GM12878 (cell line): ENCODE data around the gene PRKN. TPM values are rescaled to one million over a fixed set of nuclear protein-coding genes. Genes with fewer than 3 reads are reported as not detected.

Experiments
- ATAC-seq: fragments of 200-7000 bp; cut with Tn5 transposase; 3 replicates; pipeline ENCODE4 v1.9.1; 2020; ENCODE audit warnings: mild to moderate bottlenecking, moderate library complexity
- BruUV-seq: library from RNA; stranded (reverse); fragments of 400-500 nt; replicated peaks from 2 replicates; lab custom pipeline; 2021; lab: Mats Ljungman, UMichigan
- CTCF ChIA-PET: fragments of 300-600 bp; sonication (Branson Sonifier 250); formaldehyde crosslinking; extraction: SDS; loops from one replicate; lab custom pipeline; 2021; ENCODE audit warnings: inconsistent platforms; lab: Yijun Ruan, JAX
- POLR2A ChIA-PET: fragments of 350-600 bp; formaldehyde crosslinking; extraction: SDS; loops from one replicate; lab custom pipeline; 2021; ENCODE audit warnings: inconsistent platforms; lab: Charles Lee
- RAD21 ChIA-PET: fragments of 300-600 bp; sonication (Branson Sonifier 250); formaldehyde crosslinking; loops from one replicate; lab custom pipeline; 2023; ENCODE audit warnings: antibody characterized with exemption; ENCODE audit not compliant: unreplicated experiment; lab: Charles Lee
- SMC1A ChIA-PET: fragments of 300-600 bp; sonication (Branson Sonifier 250); formaldehyde crosslinking; loops from one replicate; lab custom pipeline; 2023; ENCODE audit not compliant: unreplicated experiment, uncharacterized antibody; lab: Charles Lee
- DNase-seq: peaks from one replicate; pipeline ENCODE4 v3.0.0-alpha.2; 2011; ENCODE audit warnings: low read depth, low spot score
- FAIRE-seq: peaks from 3 replicates; lab custom pipeline; 2011; peaks lifted over from hg19 to GRCh38; lab: Jason Lieb, UNC
- H2AFZ ChIP-seq: 2 replicates; pipeline ENCODE4 v1.6.0; 2011; ENCODE audit warnings: low read depth, low read length, control low read depth; ENCODE audit not compliant: control insufficient read depth
- H3K27ac ChIP-seq: 2 replicates; pipeline ENCODE4 v1.5.1; 2011; ENCODE audit warnings: control low read depth; ENCODE audit not compliant: control insufficient read depth, insufficient read depth
- H3K27me3 ChIP-seq, 2 experiments: replicated peaks in 1 of 2; 2 replicates each; pipeline versions ENCODE4 v1.6.0 to v1.6.1; 2011; ENCODE audit warnings: low read length in 1 of 2; ENCODE audit not compliant: control insufficient read depth in 2 of 2, insufficient read depth in 2 of 2
- H3K36me3 ChIP-seq, 2 experiments: 2 replicates each; pipeline ENCODE4 v1.5.1; 2011; ENCODE audit warnings: low read length in 1 of 2; ENCODE audit not compliant: control insufficient read depth in 2 of 2, insufficient read depth in 2 of 2
- H3K4me1 ChIP-seq: 2 replicates; pipeline ENCODE4 v1.6.1; 2011; ENCODE audit warnings: mild to moderate bottlenecking, low read length, moderate library complexity, mixed read lengths; ENCODE audit not compliant: control insufficient read depth, insufficient read depth
- H3K4me2 ChIP-seq: 2 replicates; pipeline ENCODE4 v1.6.0; 2011; ENCODE audit warnings: control low read depth; ENCODE audit not compliant: control insufficient read depth, insufficient read depth
- H3K4me3 ChIP-seq: fragments of 200-600 bp; sonication (generic); 2 replicates; pipeline ENCODE4 v1.5.1; 2016
- H3K79me2 ChIP-seq: 2 replicates; pipeline ENCODE4 v1.6.0; 2011; ENCODE audit warnings: low read length; ENCODE audit not compliant: control insufficient read depth, insufficient read depth
- H3K9ac ChIP-seq: 2 replicates; pipeline ENCODE4 v1.8.0; 2011; ENCODE audit warnings: low read length, control low read depth, mixed read lengths; ENCODE audit not compliant: control insufficient read depth, insufficient read depth
- H3K9me3 ChIP-seq: replicated peaks from 3 replicates; pipeline ENCODE4 v1.5.1; 2011; ENCODE audit warnings: mild to moderate bottlenecking, low read length; ENCODE audit not compliant: control insufficient read depth, insufficient read depth
- H4K20me1 ChIP-seq: 2 replicates; pipeline ENCODE4 v1.6.0; 2011; ENCODE audit not compliant: control insufficient read depth, insufficient read depth
- ETV6 ChIP-seq, 2 experiments: fragments of 450-650 bp in 1 of 2; IDR thresholded peaks in 1 of 2; conservative IDR thresholded peaks in 1 of 2; 2 replicates each; pipeline ENCODE4 v1.6.1; 2014; ENCODE audit warnings: antibody characterized with exemption in 1 of 2, borderline replicate concordance in 1 of 2, low read depth in 1 of 2, mild to moderate bottlenecking in 1 of 2, moderate library complexity in 1 of 2
- GATAD2B ChIP-seq: fragments of 450-650 bp; conservative IDR thresholded peaks from 2 replicates; pipeline ENCODE4 v1.6.1; 2017; ENCODE audit warnings: low read depth, mild to moderate bottlenecking, moderate library complexity
- KLF5 ChIP-seq: fragments of 450-650 bp; IDR thresholded peaks from 2 replicates; pipeline ENCODE4 v1.6.1; 2014; ENCODE audit warnings: mild to moderate bottlenecking; ENCODE audit not compliant: partially characterized antibody
- MTA3 ChIP-seq: IDR thresholded peaks from 2 replicates; pipeline ENCODE4 v1.6.1; 2012; ENCODE audit warnings: low read length, inconsistent platforms, borderline replicate concordance
- NBN ChIP-seq: fragments of 450-650 bp; IDR thresholded peaks from 2 replicates; pipeline ENCODE4 v1.6.1; 2016
- NR2C2 ChIP-seq: IDR thresholded peaks from 2 replicates; pipeline ENCODE4 v1.6.1; 2011; ENCODE audit warnings: borderline replicate concordance, low read depth; ENCODE audit not compliant: control insufficient read depth, insufficient read length
- SREBF1 ChIP-seq: IDR thresholded peaks from 2 replicates; pipeline ENCODE4 v1.6.1; 2012; ENCODE audit warnings: mild to moderate bottlenecking, low read length
- SRF ChIP-seq, 2 experiments: IDR thresholded peaks; 2 replicates each; pipeline ENCODE4 v1.6.1; 2011; ENCODE audit warnings: low read depth in 2 of 2, low read length in 2 of 2, mild to moderate bottlenecking in 1 of 2, moderate library complexity in 1 of 2
- ZNF384 ChIP-seq: IDR thresholded peaks from 2 replicates; pipeline ENCODE4 v1.6.1; 2012; ENCODE audit warnings: low read depth, mild to moderate bottlenecking, low read length, improper control_type of control experiment, borderline replicate concordance
- WGBS: methylation state at CpG from one replicate; pipeline ENCODE4 v1.1.6; 2016; ENCODE audit warnings: low lambda C conversion rate; ENCODE audit not compliant: insufficient replicate concordance, insufficient coverage; ENCODE audit errors: missing lambda C conversion rate; 5-methylcytosine and 5-hydroxymethylcytosine counted together
- in situ Hi-C: fragments of 300-500 bp; cut with MboI; formaldehyde crosslinking; loops from 9 replicates; pipeline ENCODE4 v1.14.3; 2018; ENCODE audit warnings: mixed read lengths
- intact Hi-C: fragments of 100-400 bp; cut with micrococcal nuclease; formaldehyde crosslinking; loops from one replicate; pipeline ENCODE4 v1.14.2; 2022; ENCODE audit not compliant: unreplicated experiment
- polyA plus RNA-seq, 11 experiments: library from polyadenylated mRNA; depleted of rRNA in 4 of 11; unstranded in 6 of 11; stranded (reverse) in 5 of 11; fragments of >200 nt; fragmentation: Nextera tagmentation in 4 of 11; fragmentation: Illumina TruSeq in 1 of 11; extraction: Ambion mirVana in 4 of 11; extraction: Trizol in 1 of 11; gene quantifications; 1 replicate in 1 of 11; 2 replicates in 10 of 11; pipeline versions ENCODE4 v1.2.1 to v1.2.3, GENCODE V29; 2011 to 2016; ENCODE audit warnings: inconsistent platforms in 2 of 11, missing spikeins in 2 of 11, low read depth in 1 of 11
- total RNA-seq, 4 experiments: library from RNA; depleted of rRNA in 3 of 4; stranded (reverse); fragments of >200 nt in 3 of 4; fragmentation: Illumina TruSeq in 1 of 4; extraction: Trizol in 1 of 4; gene quantifications; 2 replicates each; pipeline versions ENCODE4 v1.2.1 to v1.2.3, GENCODE V29; 2013 to 2021
- TF ChIP-seq, protein P1 (sequence below): fragments of 450-650 bp; IDR thresholded peaks from 2 replicates; pipeline ENCODE4 v1.6.1; 2016; ENCODE audit warnings: mild to moderate bottlenecking, moderate library complexity, borderline replicate concordance
- TF ChIP-seq, protein P2 (sequence below): IDR thresholded peaks from 2 replicates; pipeline ENCODE4 v1.6.1; 2011; ENCODE audit warnings: low read depth, mild to moderate bottlenecking, low read length, moderate library complexity, borderline replicate concordance; ENCODE audit errors: extremely low read depth
- TF ChIP-seq, protein P3 (sequence below): IDR thresholded peaks from 2 replicates; pipeline ENCODE4 v1.6.1; 2012; ENCODE audit warnings: low read depth, low read length, improper control_type of control experiment
- TF ChIP-seq, protein P4 (sequence below): fragments of 450-650 bp; formaldehyde crosslinking; IDR thresholded peaks from 2 replicates; pipeline ENCODE4 v1.5.0; 2022; ENCODE audit warnings: mild to moderate bottlenecking, missing genetic modification characterization

The PRKN gene
- total and polyA plus RNA-seq, 10 of the 15 experiments (the other 5 are each of a cell fraction or from before 2014, with no cell fraction given), result 0.06 to 0.09 TPM; not detected in 8

DNA sequence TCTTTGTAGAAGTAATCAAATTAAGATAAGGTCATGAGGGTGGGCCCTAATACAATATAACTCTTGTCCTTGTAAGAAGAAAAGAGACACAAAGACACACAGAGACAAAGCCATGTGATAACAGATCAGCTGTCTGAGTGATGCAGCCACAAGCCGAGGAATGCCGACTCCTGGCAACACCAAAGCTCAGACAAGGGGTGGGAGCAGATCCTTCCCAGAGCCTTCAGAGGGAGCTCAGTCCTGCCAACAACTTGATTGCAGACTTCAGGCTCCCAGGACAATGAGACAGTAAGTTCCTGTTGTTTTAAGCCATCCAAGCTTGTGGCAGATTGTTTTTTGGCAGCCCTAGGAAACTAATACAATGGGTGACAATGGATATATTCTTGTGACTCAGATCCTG, 1128.7 kb downstream of the PRKN start:
- Histone ChIP-seq H3K4me1 (no peaks in the 10 kb centered on the region), H3K79me2 (no peaks in the 10 kb centered on the region), H3K27me3 (no peaks in the 10 kb centered on the region), H3K27ac (no peak overlapping the region), H4K20me1 (no peaks in the 10 kb centered on the region), H2AFZ (no peak overlapping the region), H3K36me3 (no peaks in the 10 kb centered on the region), H3K4me3 (no peak overlapping the region), H3K9me3 (no peaks in the 10 kb centered on the region), H3K4me2 (no peak overlapping the region), H3K9ac (no peak overlapping the region)
- in situ Hi-C loops (no loop called here), intact Hi-C loops (no loop called here)
- CTCF ChIA-PET, result no interaction called here
- POLR2A ChIA-PET, result no interaction called here
- RAD21 ChIA-PET, result no interaction called here
- no TSS peak for BruUV-seq
- FAIRE-seq (no peak), DNase-seq (no peak), ATAC-seq (no peak)
- 70% methylated on average over 2 of the region's 2 CpGs for WGBS
- SMC1A ChIA-PET, result interaction anchor here (1.7 kb wide), 1 partner anchor 33 kb away, joined by 5 read pairs; no protein-coding TSS in a partner anchor
- no peak for TF ChIP-seq MTA3
- TF ChIP-seq NR2C2, result no peak
- TF ChIP-seq GATAD2B, result no peak
- TF ChIP-seq, protein P1, sequence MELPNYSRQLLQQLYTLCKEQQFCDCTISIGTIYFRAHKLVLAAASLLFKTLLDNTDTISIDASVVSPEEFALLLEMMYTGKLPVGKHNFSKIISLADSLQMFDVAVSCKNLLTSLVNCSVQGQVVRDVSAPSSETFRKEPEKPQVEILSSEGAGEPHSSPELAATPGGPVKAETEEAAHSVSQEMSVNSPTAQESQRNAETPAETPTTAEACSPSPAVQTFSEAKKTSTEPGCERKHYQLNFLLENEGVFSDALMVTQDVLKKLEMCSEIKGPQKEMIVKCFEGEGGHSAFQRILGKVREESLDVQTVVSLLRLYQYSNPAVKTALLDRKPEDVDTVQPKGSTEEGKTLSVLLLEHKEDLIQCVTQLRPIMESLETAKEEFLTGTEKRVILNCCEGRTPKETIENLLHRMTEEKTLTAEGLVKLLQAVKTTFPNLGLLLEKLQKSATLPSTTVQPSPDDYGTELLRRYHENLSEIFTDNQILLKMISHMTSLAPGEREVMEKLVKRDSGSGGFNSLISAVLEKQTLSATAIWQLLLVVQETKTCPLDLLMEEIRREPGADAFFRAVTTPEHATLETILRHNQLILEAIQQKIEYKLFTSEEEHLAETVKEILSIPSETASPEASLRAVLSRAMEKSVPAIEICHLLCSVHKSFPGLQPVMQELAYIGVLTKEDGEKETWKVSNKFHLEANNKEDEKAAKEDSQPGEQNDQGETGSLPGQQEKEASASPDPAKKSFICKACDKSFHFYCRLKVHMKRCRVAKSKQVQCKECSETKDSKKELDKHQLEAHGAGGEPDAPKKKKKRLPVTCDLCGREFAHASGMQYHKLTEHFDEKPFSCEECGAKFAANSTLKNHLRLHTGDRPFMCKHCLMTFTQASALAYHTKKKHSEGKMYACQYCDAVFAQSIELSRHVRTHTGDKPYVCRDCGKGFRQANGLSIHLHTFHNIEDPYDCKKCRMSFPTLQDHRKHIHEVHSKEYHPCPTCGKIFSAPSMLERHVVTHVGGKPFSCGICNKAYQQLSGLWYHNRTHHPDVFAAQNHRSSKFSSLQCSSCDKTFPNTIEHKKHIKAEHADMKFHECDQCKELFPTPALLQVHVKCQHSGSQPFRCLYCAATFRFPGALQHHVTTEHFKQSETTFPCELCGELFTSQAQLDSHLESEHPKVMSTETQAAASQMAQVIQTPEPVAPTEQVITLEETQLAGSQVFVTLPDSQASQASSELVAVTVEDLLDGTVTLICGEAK, result no peak
- TF ChIP-seq, protein P2, sequence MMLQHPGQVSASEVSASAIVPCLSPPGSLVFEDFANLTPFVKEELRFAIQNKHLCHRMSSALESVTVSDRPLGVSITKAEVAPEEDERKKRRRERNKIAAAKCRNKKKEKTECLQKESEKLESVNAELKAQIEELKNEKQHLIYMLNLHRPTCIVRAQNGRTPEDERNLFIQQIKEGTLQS, result no peak
- TF ChIP-seq SREBF1, result no peak
- no peak for TF ChIP-seq ETV6 (conservative IDR thresholded peaks at IDR 0.05 in 1 of 2, IDR thresholded peaks at IDR 0.05 in 1 of 2; ENCODE audit: borderline replicate concordance in 1 of 2, low read depth in 1 of 2)
- TF ChIP-seq, protein P3, sequence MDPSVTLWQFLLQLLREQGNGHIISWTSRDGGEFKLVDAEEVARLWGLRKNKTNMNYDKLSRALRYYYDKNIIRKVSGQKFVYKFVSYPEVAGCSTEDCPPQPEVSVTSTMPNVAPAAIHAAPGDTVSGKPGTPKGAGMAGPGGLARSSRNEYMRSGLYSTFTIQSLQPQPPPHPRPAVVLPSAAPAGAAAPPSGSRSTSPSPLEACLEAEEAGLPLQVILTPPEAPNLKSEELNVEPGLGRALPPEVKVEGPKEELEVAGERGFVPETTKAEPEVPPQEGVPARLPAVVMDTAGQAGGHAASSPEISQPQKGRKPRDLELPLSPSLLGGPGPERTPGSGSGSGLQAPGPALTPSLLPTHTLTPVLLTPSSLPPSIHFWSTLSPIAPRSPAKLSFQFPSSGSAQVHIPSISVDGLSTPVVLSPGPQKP, result no peak
- no peak for TF ChIP-seq SRF (IDR thresholded peaks at IDR 0.05; ENCODE audit: low read depth in 2 of 2, low read length in 2 of 2)
- no peak for TF ChIP-seq KLF5
- no peak for TF ChIP-seq ZNF384
- TF ChIP-seq, protein P4, sequence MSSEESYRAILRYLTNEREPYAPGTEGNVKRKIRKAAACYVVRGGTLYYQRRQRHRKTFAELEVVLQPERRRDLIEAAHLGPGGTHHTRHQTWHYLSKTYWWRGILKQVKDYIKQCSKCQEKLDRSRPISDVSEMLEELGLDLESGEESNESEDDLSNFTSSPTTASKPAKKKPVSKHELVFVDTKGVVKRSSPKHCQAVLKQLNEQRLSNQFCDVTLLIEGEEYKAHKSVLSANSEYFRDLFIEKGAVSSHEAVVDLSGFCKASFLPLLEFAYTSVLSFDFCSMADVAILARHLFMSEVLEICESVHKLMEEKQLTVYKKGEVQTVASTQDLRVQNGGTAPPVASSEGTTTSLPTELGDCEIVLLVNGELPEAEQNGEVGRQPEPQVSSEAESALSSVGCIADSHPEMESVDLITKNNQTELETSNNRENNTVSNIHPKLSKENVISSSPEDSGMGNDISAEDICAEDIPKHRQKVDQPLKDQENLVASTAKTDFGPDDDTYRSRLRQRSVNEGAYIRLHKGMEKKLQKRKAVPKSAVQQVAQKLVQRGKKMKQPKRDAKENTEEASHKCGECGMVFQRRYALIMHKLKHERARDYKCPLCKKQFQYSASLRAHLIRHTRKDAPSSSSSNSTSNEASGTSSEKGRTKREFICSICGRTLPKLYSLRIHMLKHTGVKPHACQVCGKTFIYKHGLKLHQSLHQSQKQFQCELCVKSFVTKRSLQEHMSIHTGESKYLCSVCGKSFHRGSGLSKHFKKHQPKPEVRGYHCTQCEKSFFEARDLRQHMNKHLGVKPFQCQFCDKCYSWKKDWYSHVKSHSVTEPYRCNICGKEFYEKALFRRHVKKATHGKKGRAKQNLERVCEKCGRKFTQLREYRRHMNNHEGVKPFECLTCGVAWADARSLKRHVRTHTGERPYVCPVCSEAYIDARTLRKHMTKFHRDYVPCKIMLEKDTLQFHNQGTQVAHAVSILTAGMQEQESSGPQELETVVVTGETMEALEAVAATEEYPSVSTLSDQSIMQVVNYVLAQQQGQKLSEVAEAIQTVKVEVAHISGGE (CRISPR knock-in tag), result no peak
- no peak for TF ChIP-seq NBN
